HG03469 (cell line): ENCODE data around the gene IL23R.
A peak's percentile ranks its signal among the peaks of the same experiment; 100 is the strongest.
"Not testable (repeated sequence)": the region's sequence is repeated elsewhere in the genome, so short reads cannot be mapped to it uniquely, and the experiment has no call there.

Source experiments
- ATAC-seq: cut with Tn5 transposase; IDR thresholded peaks from one replicate; pipeline ENCODE4 v1.9.1; 2021; ENCODE audit warnings: mild to moderate bottlenecking, moderate library complexity, moderate number of reproducible peaks; ENCODE audit not compliant: unreplicated experiment

Gene IL23R, protein sequence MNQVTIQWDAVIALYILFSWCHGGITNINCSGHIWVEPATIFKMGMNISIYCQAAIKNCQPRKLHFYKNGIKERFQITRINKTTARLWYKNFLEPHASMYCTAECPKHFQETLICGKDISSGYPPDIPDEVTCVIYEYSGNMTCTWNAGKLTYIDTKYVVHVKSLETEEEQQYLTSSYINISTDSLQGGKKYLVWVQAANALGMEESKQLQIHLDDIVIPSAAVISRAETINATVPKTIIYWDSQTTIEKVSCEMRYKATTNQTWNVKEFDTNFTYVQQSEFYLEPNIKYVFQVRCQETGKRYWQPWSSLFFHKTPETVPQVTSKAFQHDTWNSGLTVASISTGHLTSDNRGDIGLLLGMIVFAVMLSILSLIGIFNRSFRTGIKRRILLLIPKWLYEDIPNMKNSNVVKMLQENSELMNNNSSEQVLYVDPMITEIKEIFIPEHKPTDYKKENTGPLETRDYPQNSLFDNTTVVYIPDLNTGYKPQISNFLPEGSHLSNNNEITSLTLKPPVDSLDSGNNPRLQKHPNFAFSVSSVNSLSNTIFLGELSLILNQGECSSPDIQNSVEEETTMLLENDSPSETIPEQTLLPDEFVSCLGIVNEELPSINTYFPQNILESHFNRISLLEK

DNA sequence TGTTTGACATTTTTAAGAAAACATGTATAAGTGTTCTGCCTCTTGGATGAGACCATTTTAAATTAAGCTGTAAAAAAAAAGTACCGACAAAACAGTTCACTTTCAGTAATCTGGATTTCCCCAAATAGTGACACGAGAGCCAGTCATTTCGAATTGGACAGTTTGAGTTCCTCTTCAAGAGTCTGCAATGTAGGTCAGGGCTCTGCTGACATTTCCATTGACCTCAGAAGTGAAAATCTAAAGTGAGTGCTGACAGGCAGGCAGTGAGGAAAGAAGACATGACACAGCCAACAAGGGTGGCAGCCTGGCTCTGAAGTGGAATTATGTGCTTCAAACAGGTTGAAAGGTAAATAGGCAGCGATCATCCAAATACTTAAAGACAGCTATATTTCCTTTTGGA, at the start of gene IL23R:
IL23R (plus strand) TSS at position 259 of the 400 bp plus-strand sequence. CDS start 1,667 bp downstream, outside the sequence.
- peak; percentile 89 for ATAC-seq

- no peak for ATAC-seq
Observed at GRCh38 chr1:67118191-67118590, 48.1 kb upstream of the IL23R start.

GRCh38 chr1:67118646-67119045, 47.6 kb upstream of the IL23R start:
- no peak for ATAC-seq

GRCh38 chr1:67120855-67121619, 45.2 kb upstream of the IL23R start:
- ATAC-seq: no peak

GRCh38 chr1:67124455-67124854, 41.8 kb upstream of the IL23R start:
- no peak for ATAC-seq

GRCh38 chr1:67126111-67126746, 40.0 kb upstream of the IL23R start:
- no peak for ATAC-seq

DNA sequence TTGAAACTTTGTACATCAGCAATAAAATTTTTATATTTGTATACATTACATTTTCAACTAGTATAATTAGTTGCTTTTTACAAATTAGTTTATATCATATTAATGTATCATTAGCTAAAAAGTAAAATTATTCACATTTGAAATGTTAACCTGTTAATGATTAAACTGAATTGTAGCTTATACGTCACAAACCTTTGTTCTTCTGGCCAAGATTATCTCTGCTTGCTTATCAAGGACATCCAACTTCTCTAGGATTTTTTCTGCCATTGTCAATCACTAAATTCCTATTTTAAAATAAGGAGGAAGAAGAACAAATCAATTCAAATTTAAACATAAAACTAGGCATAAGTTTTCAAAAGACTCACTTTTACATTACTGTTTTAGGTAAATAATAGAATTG, 39.3 kb upstream of the IL23R start:
- no peak for ATAC-seq

GRCh38 chr1:67130673-67131072, 35.6 kb upstream of the IL23R start:
- ATAC-seq: no peak

GRCh38 chr1:67133177-67133576, 33.1 kb upstream of the IL23R start:
- ATAC-seq: no peak

GRCh38 chr1:67134695-67135094, 31.6 kb upstream of the IL23R start, which contains the start of gene C1orf141:
TSS of gene C1orf141 (minus strand) at chr1:67134970. CDS start at chr1:67127240, 7,730 bp downstream.
- no peak for ATAC-seq

DNA sequence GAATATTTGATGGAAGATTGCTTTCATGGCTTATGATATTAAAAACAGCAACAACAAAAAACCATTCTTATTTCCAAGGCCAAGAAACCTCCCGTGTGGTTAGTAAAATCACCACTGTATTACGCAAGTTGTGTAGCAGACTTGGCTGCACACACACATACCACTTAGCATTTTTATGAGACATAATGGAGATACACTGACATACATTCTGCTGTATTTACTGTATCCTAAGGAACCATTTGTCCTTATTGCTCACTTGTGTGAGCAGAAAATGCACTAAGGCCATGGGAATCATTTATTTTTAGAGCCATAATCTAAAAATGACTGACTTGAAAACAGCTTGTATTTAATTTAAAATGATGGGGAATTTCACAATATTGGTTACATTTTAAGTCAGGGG, 30.9 kb upstream of the IL23R start:
- ATAC-seq: no peak

DNA sequence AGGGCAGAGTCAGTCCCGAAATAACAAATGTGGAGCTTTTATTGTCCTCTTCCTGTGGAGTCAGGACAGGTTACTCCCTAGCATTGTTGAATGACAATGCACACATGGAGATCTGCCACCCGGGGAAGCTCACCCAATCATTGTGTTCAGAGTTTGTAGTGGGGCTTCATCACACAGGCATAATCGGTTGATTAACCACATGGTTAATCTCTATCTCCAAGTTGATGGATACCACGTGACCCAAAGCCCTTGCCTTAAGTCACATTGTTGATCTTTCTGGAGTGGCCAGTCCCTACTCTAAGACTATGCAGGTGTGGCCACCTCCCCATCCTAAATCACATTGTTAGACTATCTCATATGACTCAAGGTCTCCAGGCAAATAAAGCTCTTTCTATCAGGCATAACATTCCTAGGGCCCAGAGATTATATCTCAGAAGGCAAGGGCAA, 28.9 kb upstream of the IL23R start:
- no peak for ATAC-seq

DNA sequence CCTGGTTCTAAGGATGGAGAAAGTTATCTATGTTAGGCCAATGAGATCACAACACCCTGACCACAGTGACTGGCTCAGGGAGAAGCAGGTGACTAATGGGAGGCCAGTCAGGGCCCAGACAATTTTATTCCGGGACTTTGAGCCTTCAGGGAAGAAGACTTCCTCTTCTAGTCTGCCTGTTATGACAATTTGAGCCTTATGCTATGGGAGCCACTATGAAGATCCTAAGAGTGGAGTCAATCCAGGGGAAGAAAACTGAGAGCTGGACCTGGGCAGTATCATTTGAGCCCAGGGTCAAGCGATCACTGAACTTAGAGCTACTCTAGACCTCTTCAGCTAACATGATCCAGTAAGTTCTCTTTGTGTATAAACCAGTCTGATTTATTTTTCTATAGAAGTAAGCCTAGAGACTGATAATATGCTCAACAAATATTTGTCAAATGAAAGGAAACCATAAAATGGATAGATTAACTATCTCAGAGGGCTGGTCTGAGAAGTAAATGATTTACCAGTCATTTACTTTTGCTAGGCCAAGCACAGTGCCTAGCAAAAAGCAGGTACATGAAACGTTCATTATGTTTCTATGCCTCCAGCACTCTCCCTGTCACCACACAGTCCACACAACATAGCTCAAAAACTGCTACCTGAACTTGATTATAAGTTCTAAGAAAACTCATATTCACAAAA, 27.3 kb upstream of the IL23R start:
- ATAC-seq: no peak

DNA sequence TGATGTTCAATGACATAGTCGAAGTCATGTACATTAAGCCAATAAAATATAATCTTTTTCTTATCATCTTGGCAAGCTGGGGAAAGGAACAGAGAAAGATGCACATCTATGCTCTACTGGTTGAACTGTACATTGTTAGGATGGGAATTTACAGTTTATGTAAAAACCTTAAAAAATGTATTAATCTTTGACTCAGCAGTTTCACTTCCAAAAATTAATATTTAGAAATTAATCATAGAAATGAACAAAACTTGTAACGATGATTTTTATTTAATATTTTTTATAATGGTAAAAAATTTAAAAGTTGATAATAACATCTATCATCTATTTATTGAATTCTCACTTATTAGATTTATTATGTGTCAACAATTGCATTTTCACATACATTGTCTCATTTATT, 25.8 kb upstream of the IL23R start:
- ATAC-seq: no peak

DNA sequence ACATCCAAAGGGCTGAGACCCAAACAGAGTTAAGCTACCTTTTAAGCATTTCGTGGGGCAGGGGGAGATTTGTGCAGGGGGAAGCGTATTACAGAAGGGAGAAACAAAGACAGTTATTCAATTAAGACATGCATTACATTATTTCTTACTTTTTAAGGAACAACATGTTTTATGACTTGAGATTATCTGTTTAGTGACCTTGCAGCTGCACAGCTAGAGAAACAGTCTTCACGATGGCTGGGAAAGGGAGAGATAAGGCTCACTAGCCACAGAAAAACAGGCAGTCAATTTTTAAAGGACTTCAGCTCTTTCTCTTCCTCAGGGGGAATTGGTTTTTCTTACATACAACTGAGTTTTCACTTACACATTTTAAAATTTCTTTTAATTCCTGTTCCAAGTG, 24.4 kb upstream of the IL23R start:
- not testable (repeated sequence) for ATAC-seq

GRCh38 chr1:67142931-67143330, 23.3 kb upstream of the IL23R start:
- no peak for ATAC-seq

GRCh38 chr1:67143966-67144365, 22.3 kb upstream of the IL23R start:
- ATAC-seq: no peak

DNA sequence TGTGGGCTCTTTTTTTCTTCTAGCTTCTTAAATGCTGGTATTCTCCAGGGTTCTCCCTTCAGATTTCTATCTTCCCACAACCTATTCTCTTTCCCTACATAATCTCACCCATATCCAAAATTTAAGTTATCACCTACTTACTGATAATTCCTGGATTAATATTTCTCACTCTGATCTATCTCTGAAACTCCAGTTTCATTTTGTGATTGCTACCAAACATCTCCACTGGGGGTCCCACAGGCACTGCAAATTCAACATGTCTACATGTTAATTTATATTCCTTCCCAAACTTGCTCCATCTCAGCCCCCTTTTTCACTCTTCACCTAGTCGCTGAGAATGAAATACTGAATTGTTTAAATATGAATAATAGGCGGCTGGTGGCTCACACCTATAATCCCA, 21.6 kb upstream of the IL23R start:
- ATAC-seq: no peak

- no peak for ATAC-seq
Observed at GRCh38 chr1:67146101-67146500, 20.2 kb upstream of the IL23R start.

DNA sequence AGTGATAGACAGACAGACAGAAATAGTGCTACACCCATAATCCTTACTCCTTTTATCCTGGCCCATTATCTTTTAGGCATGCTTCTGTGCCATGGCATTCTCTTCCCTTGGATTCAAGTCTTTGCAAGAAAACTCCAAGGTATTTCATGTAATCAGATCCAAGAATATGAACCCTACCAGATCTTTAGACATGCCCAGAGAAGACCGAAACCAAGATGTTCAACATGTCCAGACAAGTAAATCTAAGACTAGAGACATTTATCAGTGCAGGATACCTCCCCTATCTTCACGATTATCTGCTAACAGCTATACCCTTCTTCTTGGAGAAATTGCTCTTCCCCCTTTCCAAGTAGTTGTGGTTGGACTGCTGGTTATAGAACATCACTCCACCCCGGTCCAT, 19.7 kb upstream of the IL23R start:
- ATAC-seq: no peak
